Stimulated activated CD4-positive, alpha-beta T cell treated with anti-CD3 and anti-CD28 coated beads, TNF-alpha, amount 100 ng/mL, for 1 hour (primary cell): Measurements from ENCODE around the gene GLCE.
"Not testable (repeated sequence)": the region's sequence is repeated elsewhere in the genome, so short reads cannot be mapped to it uniquely, and the experiment has no call there.

Source experiments
- DNase-seq, 3 donors: peaks; one replicate each; pipeline ENCODE4 v3.0.0-alpha.2; 2020; ENCODE audit warnings: low read depth in 3 of 3, low spot score in 1 of 3

GLCE gene

GRCh38 chr15:69158843-69159240, 1.6 kb upstream of the GLCE start:
- no peak for DNase-seq

- no peak for DNase-seq
These were observed 662 bp upstream of the GLCE start for GRCh38 chr15:69159805-69160140.

GRCh38 chr15:69161079-69161877, 843 bp downstream of the GLCE start:
- DNase-seq = peak in 1 of 3 donors; percentile 6

- DNase-seq = no peak
These were observed 1.4 kb downstream of the GLCE start for GRCh38 chr15:69161878-69162213.

GRCh38 chr15:69163141-69163669, 2.8 kb downstream of the GLCE start:
- no peak for DNase-seq

GRCh38 chr15:69164807-69165636, 4.6 kb downstream of the GLCE start:
- no peak for DNase-seq

- DNase-seq = no peak
These were observed 5.2 kb downstream of the GLCE start for GRCh38 chr15:69165637-69166025.

GRCh38 chr15:69167218-69167846, 6.9 kb downstream of the GLCE start:
- DNase-seq = no peak

- not testable (repeated sequence) for DNase-seq
These were observed 7.9 kb downstream of the GLCE start for GRCh38 chr15:69168361-69168760.

- not testable (repeated sequence) for DNase-seq
These were observed 9.1 kb downstream of the GLCE start for GRCh38 chr15:69169540-69169939.

GRCh38 chr15:69170597-69170996, 10.2 kb downstream of the GLCE start:
- DNase-seq = no peak

- no peak for DNase-seq
These were observed 12.4 kb downstream of the GLCE start for GRCh38 chr15:69172847-69173246.

GRCh38 chr15:69175536-69175935, 15.1 kb downstream of the GLCE start:
- DNase-seq = no peak

- DNase-seq = no peak
These were observed 21.0 kb downstream of the GLCE start for GRCh38 chr15:69181424-69181823.

- DNase-seq = no peak
These were observed 24.8 kb downstream of the GLCE start for GRCh38 chr15:69185216-69185615.

GRCh38 chr15:69185706-69186105, 25.3 kb downstream of the GLCE start:
- no peak for DNase-seq

- DNase-seq = no peak
These were observed 28.7 kb downstream of the GLCE start for GRCh38 chr15:69189157-69189556.

GRCh38 chr15:69190091-69190490, 29.7 kb downstream of the GLCE start:
- DNase-seq = no peak

GRCh38 chr15:69190504-69190903, 30.1 kb downstream of the GLCE start:
- DNase-seq = no peak

GRCh38 chr15:69194025-69194827, 33.8 kb downstream of the GLCE start:
- DNase-seq = no peak

GRCh38 chr15:69194854-69195253, 34.4 kb downstream of the GLCE start:
- no peak for DNase-seq
